HL-60 (cell line): Measurements from ENCODE around the gene AQP2.

Experiments
- CTCF ChIP-seq: IDR thresholded peaks from one replicate; pipeline ENCODE4 v1.5.1; 2011; ENCODE audit warnings: low read length, control low read depth, inconsistent platforms; ENCODE audit not compliant: insufficient read depth
- GABPA ChIP-seq: IDR thresholded peaks from 2 replicates; pipeline ENCODE4 v1.6.1; 2012; ENCODE audit warnings: low read depth
- POLR2AphosphoS5 ChIP-seq: IDR thresholded peaks from 2 replicates; pipeline ENCODE4 v1.6.1; 2012; ENCODE audit warnings: low read depth
- REST ChIP-seq: IDR thresholded peaks from 2 replicates; pipeline ENCODE4 v1.6.1; 2012; ENCODE audit warnings: low read depth; ENCODE audit not compliant: insufficient replicate concordance
- SPI1 ChIP-seq: IDR thresholded peaks from 2 replicates; pipeline ENCODE4 v1.6.1; 2012; ENCODE audit warnings: low read depth, mild to moderate bottlenecking, borderline replicate concordance

GRCh38 chr12:49917166-49917787, 33.3 kb upstream of the AQP2 start:
- TF ChIP-seq REST (no peak), POLR2AphosphoS5 (no peak), CTCF (no peak), GABPA (no peak), SPI1 (no peak)
